ENCODE results near the gene PSMD2.
A peak's percentile ranks its signal among the peaks of the same experiment; 100 is the strongest.

Gene PSMD2

DNA sequence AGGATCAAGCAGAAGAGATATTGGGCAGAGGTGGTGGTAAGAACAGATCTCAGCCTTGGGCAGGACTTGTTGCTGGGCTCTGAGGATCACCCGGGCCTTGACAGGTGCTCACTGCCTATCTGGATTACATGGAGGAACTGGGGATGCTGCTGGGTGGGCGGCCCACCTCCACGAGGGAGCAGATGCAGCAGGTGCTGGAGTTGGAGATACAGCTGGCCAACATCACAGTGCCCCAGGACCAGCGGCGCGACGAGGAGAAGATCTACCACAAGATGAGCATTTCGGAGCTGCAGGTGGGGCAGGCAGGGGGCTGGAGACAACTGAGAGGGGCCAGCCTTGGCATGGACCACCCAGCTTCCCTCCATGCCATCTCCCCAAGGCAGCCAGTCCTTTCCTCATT is 15.4 kb upstream of the PSMD2 start:
- DNase-seq = no peak

DNA sequence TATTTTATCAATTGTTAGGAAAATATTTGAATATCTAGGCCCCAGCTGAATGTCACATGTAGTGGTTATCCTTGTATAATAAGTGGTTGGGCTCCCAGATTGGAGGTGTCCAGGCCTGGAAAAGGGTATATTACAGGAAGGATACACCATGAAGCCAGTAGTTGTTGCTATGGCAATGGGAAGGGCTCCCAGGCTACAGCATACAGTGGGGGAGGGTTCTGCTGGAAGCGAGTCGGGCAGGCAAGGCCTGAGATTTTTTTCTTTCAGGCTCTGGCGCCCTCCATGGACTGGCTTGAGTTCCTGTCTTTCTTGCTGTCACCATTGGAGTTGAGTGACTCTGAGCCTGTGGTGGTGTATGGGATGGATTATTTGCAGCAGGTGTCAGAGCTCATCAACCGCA is 14.3 kb upstream of the PSMD2 start:
- DNase-seq = peak; percentile 22

DNA sequence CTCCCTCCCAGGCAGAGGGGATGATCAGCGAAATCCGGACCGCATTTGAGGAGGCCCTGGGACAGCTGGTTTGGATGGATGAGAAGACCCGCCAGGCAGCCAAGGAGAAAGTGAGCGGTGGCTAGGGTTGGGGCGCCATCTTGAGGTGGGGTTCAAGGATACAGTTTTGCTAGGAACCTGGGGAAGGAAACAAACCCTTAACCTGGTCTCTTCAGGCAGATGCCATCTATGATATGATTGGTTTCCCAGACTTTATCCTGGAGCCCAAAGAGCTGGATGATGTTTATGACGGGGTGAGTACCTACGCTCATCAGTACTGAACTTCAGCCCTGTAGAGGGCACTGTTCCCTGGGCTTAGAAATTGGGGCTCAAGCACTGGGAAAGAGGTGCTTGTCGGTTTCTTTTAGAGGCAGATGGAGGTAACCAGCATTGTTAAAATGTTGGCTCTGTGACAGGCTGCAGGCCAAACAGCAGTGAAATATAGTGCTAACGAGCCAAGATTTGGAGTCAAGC is 9.6 kb upstream of the PSMD2 start:
- DNase-seq = peak; percentile 56 to 67

DNA sequence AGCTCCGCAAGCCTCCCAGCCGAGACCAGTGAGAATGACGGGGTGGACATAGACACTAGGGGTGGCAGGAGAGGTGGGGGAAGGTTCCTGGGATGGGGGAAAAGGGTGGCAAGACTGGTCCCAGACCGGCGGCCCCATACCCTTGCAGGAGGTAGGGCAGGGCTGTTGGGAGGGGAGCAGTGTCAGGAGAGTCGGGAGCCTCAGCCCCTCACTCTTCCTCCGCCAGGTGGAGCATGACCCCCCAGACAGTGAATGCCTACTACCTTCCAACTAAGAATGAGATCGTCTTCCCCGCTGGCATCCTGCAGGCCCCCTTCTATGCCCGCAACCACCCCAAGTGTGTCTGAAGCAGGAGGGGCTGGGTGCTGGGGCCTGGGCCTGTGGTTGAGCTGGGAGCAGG is 8.7 kb upstream of the PSMD2 start:
- DNase-seq = no peak

DNA sequence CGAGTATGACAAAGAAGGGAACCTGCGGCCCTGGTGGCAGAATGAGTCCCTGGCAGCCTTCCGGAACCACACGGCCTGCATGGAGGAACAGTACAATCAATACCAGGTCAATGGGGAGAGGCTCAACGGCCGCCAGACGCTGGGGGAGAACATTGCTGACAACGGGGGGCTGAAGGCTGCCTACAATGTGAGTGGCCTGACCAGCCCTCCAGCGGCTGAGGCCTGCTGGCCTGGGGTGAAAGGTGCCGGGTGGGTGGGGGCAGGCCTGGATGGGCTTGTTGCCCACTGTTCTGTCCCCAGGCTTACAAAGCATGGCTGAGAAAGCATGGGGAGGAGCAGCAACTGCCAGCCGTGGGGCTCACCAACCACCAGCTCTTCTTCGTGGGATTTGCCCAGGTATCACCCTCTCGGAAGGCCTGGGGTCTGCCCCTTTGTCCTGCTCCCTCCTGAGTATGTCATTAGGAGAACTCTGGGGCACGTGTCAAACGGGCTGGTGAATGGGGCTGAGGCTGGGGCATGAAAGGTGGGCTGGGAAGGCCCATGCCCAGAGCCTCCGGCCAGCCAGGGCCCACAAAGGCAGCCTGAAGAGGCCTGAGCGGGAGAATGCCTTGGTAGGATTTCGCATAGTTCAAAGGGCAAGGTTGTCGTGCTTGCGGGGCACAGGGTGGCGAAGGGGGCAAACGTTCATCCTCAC is 7.8 kb upstream of the PSMD2 start:
- no peak for DNase-seq

DNA sequence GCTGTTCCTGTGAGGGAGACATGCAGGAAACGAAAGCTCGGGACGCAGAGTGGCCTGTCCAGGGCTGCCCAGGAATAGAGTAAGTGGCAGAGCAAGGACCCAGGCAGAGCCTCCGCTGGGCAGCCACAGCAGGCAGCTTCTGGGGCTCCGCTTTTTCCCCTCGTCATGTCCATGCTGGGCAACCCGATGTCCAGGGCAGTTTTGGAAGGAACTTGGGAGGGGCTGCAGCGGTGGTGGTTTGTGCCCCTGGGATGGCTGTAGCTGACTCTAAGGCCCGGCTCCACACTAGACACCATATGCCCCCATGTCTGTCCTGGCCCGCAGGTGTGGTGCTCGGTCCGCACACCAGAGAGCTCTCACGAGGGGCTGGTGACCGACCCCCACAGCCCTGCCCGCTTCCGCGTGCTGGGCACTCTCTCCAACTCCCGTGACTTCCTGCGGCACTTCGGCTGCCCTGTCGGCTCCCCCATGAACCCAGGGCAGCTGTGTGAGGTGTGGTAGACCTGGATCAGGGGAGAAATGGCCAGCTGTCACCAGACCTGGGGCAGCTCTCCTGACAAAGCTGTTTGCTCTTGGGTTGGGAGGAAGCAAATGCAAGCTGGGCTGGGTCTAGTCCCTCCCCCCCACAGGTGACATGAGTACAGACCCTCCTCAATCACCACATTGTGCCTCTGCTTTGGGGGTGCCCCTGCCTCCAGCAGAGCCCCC is 7.1 kb upstream of the PSMD2 start:
- DNase-seq = no peak

DNA sequence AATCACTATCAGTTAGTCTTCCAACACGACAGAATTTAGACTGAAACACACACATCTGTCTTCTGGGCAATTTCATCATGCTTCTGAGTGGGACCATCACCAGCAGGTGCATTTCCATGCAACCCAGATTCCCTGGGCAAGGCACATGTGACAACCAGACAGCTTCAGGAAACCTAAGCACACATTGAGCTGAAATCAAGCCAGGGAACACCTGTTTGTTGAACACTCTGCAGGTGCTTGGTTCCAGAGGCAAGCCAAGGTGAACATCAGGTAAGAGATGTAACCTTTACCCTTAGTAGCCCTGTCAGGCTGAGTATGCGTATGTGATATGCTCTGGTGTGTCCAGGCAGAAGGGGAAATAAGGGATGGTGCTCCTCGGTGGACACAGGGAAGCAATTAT is 3.3 kb upstream of the PSMD2 start:
- DNase-seq = no peak

DNA sequence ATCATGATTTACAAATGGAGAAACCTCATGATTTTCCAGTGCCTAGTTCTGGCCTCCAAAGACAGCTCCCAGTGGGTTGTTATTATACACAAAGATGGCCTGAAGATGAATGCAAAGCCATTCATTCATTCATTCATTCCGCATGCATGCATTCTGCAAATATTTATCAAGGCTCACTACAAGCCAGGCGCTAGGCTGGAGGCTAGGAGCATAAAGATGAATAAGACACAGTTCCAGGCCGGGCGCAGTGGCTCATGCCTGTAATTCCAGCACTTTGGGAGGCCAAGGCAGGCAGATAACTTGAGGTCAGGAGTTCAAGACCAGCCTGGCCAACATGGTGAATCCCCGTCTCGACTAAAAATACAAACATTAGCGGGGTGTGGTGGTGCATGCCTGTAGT is 2.4 kb upstream of the PSMD2 start:
- DNase-seq = no peak

DNA sequence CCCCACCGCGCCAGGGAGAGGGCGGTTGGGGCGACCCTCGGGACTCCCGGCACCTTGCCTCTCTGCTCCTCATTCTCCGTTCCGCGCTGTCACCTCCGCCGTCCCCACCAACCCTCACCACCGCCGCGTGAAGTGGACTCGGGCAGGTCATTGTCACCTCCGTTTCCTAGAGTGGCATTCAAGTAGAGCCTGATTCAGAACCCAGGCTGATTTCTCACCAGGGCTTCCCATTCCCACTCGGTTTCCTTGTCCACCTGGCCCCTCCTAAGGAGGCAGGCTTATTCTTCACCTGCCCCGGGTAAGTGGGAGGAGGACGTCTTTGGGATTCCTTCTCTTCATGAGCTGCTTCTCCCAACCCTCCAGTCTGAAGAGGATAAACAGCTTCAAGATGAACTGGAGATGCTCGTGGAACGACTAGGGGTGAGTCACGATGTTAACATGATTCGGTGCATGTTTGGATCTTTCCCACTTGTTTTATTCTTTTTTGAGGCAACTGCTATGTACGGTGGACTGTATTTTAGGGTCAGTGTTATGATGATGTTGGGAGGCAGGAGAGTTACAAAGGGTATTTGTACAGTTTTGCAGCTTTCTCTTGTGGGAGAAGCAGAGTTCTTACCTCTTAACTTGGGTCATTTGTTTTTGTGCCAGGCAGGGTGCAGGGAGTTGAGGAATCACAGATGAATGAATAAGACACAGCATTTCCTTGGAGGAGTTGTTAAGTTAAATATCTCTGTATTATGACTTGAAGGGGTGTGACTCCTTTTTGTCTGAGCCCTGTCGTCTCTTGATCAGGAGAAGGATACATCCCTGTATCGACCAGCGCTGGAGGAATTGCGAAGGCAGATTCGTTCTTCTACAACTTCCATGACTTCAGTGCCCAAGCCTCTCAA is 692 bp downstream of the PSMD2 start:
- DNase-seq = no peak

DNA sequence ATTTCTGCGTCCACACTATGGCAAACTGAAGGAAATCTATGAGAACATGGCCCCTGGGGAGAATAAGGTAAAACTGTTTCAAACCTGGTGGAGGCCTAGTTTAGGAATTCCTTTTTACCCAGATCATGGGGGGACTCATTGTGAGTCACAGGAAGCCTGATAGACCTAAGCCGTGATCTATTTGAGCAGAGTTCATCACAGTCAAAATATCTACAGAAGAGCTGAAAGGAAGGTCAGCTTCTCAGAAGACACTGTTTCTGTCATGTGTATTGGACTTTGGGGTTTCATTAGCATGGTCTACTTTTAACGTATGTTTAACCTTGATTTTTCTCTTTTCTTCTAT is 1.3 kb downstream of the PSMD2 start:
- DNase-seq = no peak

DNA sequence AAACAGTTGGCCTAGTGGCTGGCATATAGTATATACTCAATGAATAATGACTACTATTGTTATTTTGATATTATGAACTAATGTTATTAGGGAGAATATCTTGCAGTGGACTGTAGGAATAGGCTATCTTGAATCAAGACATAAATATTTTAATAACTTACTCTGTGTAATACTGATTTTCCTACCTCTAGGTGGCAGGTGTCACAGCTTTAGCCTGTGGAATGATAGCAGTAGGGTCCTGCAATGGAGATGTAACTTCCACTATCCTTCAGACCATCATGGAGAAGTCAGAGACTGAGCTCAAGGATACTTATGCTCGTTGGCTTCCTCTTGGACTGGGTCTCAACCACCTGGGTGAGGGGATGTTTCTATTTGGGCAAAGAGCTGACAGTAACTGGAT is 6.5 kb downstream of the PSMD2 start:
- no peak for DNase-seq

DNA sequence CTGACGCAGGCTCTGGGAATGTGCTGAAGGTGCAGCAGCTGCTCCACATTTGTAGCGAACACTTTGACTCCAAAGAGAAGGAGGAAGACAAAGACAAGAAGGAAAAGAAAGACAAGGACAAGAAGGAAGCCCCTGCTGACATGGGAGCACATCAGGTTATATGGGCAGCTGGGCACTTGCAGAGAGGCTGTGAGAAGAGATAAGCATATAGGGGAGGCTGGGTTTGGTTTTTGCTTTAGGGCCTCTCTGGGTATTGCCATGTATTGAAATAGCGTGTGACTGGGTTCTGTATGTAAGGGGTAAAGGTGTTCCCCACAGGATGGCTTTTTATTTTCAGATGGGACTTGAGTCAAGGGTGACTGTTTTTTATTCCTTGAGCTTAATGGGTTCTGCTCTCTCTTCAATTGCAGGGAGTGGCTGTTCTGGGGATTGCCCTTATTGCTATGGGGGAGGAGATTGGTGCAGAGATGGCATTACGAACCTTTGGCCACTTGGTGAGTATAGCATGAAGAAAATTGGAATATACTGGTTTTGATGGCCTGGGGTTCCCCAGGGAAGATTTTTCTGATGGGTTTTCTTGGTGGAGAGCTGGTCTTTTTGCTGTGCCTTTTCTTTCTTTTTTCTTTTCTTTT is 7.4 kb downstream of the PSMD2 start:
- no peak for DNase-seq

DNA sequence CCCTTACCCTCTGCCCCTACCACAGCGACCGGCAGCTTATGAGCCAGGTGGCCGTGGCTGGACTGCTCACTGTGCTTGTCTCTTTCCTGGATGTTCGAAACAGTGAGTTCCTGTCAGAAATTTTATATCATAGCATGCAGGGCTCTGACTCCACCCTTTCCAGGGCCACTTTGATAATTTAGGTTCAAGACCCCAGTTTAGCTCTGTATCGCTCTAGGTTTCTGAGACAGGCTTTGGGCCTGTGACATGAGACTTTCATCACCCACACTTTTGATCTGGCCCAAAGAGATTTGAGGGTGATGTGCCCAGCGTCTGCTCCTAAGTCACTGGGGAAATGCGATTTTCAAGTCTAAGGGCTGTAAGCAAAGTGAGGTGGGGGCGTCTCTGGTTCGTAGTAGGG is 8.9 kb downstream of the PSMD2 start:
- DNase-seq = no peak

DNA sequence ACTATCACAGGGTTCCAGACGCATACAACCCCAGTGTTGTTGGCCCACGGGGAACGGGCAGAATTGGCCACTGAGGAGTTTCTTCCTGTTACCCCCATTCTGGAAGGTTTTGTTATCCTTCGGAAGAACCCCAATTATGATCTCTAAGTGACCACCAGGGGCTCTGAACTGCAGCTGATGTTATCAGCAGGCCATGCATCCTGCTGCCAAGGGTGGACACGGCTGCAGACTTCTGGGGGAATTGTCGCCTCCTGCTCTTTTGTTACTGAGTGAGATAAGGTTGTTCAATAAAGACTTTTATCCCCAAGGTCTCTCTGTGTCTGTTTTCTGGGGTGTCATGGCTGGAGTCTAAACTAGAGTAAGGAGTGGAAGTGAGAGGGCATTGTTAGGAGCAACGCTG is 9.7 kb downstream of the PSMD2 start:
- no peak for DNase-seq

DNA sequence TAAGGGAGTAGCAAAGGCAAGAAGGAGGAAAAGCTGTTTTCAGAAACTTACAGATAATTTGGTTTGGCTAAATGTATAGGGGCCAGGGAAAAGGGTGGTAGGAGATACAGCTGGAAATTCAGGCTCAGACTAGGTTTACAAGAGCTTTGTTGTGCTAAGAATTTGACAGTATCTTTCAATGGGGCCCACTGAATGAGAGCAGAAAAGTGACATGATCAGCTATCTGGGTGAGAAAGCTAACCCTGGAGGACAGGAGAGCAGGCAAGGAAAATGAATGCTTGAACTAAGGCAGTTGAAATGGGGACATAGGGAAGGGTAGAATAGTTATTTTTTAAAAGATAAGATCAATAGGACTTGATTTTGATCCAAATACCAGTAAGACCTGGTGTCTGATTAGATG is 12.6 kb downstream of the PSMD2 start:
- no peak for DNase-seq

DNA sequence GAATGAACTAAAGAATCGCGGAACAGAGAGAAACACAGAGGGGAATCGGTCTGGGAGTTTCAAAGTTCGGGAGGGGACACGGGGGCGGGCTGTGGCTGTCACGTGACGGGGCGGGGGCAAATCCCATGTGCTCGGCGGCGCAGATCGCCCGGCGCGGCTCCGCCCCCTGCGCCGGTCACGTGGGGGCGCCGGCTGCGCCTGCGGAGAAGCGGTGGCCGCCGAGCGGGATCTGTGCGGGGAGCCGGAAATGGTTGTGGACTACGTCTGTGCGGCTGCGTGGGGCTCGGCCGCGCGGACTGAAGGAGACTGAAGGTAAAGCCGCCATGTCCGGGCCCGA is 15.3 kb downstream of the PSMD2 start, which contains the start of gene EIF4G1:
Gene EIF4G1, plus strand, starts transcription at position 244 of the 337 bp plus-strand sequence. CDS start 1,191 bp downstream, outside the sequence.
- DNase-seq = peak; percentile 92 to 93

DNA sequence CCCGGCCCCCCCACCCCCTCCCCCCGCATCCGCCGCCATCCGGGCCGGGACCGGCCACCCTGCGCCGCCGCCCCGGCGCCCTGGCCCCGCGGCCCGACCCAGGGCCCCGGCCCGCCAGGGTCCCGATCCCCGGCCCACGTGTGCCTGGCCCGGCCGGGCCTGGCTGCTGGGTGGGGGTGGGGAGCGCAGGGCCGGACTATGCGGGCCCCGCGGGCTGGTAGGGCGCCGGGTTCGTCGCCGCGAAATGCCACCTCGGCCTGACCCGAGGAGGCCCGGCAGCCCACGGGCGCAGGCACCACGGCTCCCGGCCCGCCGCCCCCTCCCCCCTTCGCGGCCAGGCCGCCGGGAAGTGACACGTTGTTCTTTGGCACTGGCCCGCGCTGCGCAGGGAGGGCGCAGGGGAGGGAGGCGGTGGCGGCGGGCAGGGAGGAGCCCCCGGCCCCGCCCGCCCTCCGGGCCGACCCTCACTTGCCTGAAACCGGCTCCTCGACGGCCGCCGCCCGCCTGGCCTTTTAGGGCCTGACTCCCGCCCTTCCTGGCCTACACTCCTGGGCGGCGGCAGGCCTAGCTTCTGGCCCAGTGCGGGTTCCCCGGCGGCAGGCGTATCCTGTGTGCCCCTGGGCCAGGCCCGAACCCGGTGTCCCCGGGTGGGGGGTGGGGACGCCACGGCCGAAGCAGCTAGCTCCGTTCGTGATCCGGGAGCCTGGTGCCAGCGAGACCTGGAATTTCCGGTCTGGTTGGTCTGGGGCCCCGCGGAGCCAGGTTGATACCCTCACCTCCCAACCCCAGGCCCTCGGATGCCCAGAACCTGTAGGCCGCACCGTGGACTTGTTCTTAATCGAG is 15.9 kb downstream of the PSMD2 start:
- DNase-seq = peak; percentile 56 to 66

DNA sequence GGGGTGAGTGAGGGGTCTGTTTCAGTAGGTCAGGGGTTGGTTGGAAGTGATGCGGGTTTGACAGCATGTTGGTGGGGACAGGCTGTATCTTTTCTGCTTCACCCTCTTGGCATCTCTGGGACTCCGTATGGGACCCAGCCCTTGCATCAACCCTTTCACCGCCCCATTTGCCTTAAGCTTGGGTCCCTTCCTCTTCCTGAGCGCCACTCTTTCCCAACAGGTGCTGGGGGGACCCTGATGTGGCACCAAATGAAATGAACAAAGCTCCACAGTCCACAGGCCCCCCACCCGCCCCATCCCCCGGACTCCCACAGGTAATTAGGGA is 16.5 kb downstream of the PSMD2 start:
- DNase-seq = no peak

DNA sequence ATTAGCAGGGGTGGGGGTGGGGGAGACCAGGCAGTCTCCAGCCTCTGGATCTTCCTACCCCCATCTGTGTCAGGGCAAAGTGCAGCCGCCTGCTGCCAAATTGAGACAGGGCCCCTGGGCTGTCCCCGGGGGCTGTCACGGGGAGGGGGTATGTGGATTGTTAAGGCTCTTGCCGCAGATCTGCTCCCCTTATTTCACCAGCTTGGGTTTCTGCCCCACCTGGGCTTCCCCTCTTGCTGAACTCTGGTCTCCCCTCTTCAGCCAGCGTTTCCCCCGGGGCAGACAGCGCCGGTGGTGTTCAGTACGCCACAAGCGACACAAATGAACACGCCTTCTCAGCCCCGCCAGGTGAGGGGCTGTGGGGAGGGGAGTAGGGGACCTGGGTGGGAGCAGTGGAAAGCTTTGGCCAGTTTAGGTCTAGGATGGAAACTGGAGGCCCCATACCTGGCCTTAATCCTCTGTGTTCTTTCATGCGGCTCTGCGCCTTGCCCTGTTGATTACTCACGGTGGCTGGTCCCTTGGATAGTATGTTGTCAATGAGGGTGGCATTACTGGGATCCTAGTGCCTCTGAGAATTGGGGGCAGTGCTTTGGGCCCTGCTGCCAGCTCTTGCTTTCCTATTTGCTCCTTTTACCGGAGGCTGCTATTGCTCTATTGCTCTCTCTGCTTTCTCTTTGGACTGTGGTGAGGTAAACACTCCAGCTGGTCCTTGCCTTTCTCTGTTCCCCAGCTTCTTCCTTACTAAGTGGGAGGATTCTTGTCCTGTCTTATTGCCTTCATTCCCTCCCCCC is 17.0 kb downstream of the PSMD2 start:
- no peak for DNase-seq

DNA sequence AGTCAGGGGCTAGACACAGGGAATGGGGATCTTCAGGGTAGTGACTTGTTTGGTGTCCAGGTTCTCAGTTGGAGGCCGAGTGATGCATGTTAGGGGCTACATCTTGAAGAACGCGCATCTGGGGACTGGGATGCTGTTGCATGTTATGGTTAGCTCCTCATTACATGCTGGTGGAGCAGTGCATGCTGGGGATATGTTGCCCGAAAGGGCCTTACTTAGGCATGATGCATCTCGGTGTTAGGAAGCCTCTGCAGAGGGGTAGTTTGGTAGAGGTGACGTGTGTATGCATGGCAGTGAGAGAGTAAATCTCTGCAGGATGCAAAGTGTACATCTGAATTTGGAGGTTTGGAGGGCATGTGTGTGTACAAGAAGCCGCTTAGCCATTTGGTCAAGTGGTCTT is 17.8 kb downstream of the PSMD2 start:
- DNase-seq = no peak

DNA sequence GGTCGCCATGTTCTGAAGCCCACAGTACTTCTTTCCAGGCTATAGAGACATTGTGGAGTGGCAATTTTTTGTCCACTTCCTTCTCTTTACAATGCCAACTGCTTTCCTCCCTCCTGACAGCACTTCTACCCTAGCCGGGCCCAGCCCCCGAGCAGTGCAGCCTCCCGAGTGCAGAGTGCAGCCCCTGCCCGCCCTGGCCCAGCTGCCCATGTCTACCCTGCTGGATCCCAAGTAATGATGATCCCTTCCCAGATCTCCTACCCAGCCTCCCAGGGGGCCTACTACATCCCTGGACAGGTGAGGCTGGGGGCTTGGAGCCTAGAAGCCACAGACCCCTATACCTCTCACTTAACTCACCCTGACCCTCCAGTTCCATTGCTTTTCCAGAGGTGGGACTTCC is 18.2 kb downstream of the PSMD2 start:
- no peak for DNase-seq

DNA sequence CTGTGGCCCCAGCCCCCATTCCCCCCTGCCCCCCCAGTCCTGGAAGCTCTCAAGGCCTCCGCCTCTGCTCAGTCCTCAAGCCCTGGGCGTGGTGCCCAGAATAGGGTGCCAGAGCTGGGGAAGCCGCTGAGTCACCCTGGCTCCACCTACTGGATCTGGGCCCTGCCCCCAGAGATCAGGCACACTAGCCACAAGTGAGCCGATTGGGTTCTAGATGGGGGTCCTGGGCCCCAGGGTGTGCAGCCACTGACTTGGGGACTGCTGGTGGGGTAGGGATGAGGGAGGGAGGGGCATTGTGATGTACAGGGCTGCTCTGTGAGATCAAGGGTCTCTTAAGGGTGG is 21.0 kb downstream of the PSMD2 start:
- DNase-seq = peak; percentile 52 to 62

Measured in activated CD4-positive, alpha-beta T cell treated with anti-CD3 and anti-CD28 coated beads for 4 hours (primary cell).